K562 (cell line): ENCODE data around the gene GLI1. TPM values are rescaled to one million over a fixed set of nuclear protein-coding genes. Genes with fewer than 3 reads are reported as not detected.

ENCODE experiments used
- CTCF ChIP-seq, 3 experiments: IDR thresholded peaks in 2 of 3; conservative IDR thresholded peaks in 1 of 3; 2 replicates each; pipeline ENCODE4 v1.5.1; 2011 to 2012; ENCODE audit warnings: low read length in 3 of 3, mild to moderate bottlenecking in 3 of 3, control low read depth in 2 of 3, improper control_type of control experiment in 1 of 3, inconsistent platforms in 1 of 3, low read depth in 1 of 3, mixed read lengths in 1 of 3, moderate library complexity in 1 of 3; ENCODE audit not compliant: insufficient read depth in 2 of 3
- CUX1 ChIP-seq: fragments of 200-800 bp; sonication (Bioruptor generic); IDR thresholded peaks from 2 replicates; pipeline ENCODE4 v1.6.1; 2016; ENCODE audit warnings: missing genetic modification characterization, missing compliant biosample characterization
- ETV5 ChIP-seq: sonication (generic); formaldehyde crosslinking; IDR thresholded peaks from 2 replicates; pipeline ENCODE4 v1.4.0; 2020; ENCODE audit warnings: low read depth, mild to moderate bottlenecking, missing genetic modification reagents
- HCFC1 ChIP-seq: IDR thresholded peaks from 2 replicates; pipeline ENCODE4 v1.6.1; 2012; ENCODE audit warnings: low read depth, low read length, improper control_type of control experiment
- IRF2 ChIP-seq: sonication (generic); formaldehyde crosslinking; IDR thresholded peaks from 2 replicates; pipeline ENCODE4 v1.8.1; 2022; ENCODE audit warnings: mild to moderate bottlenecking, missing genetic modification reagents
- JUN ChIP-seq, 2 experiments: sonication (generic) in 1 of 2; formaldehyde crosslinking in 1 of 2; IDR thresholded peaks; 2 replicates each; pipeline versions ENCODE4 v1.6.1 to v1.8.0; 2012 to 2022; ENCODE audit warnings: borderline replicate concordance in 2 of 2, mild to moderate bottlenecking in 2 of 2, improper control_type of control experiment in 1 of 2, low read depth in 1 of 2, low read length in 1 of 2, missing genetic modification reagents in 1 of 2
- MAZ ChIP-seq, 2 experiments: fragments of 450-650 bp in 1 of 2; sonication (generic) in 1 of 2; formaldehyde crosslinking; IDR thresholded peaks in 1 of 2; conservative IDR thresholded peaks in 1 of 2; 2 replicates each; pipeline versions ENCODE4 v1.4.0 to v1.5.0; 2020; ENCODE audit warnings: mild to moderate bottlenecking in 1 of 2, missing genetic modification reagents in 1 of 2
- MYC ChIP-seq, 2 experiments: fragments of 250-450 bp in 1 of 2; sonication (Bioruptor Pico) in 1 of 2; IDR thresholded peaks; 2 replicates each; pipeline versions ENCODE4 v1.5.1 to v1.6.1; 2012 to 2021; ENCODE audit warnings: low read depth in 2 of 2, borderline replicate concordance in 1 of 2, improper control_type of control experiment in 1 of 2, low read length in 1 of 2, mild to moderate bottlenecking in 1 of 2, moderate library complexity in 1 of 2
- NBN ChIP-seq: fragments of 450-650 bp; IDR thresholded peaks from 2 replicates; pipeline ENCODE4 v1.6.1; 2016; ENCODE audit warnings: low read depth, mild to moderate bottlenecking
- PURB ChIP-seq: sonication (generic); formaldehyde crosslinking; IDR thresholded peaks from 2 replicates; pipeline ENCODE4 v1.9.0; 2021; ENCODE audit warnings: low read depth, mild to moderate bottlenecking, missing genetic modification reagents
- SIN3B ChIP-seq: fragments of 450-650 bp; IDR thresholded peaks from 2 replicates; pipeline ENCODE4 v1.6.1; 2017; ENCODE audit warnings: low read depth, mild to moderate bottlenecking, moderate library complexity
- TAL1 ChIP-seq: fragments of 450-650 bp; IDR thresholded peaks from 2 replicates; pipeline ENCODE4 v1.6.1; 2016; ENCODE audit warnings: mild to moderate bottlenecking
- ZBTB7A ChIP-seq: IDR thresholded peaks from 2 replicates; pipeline ENCODE4 v1.6.1; 2011; ENCODE audit warnings: low read depth, mild to moderate bottlenecking, low read length, moderate library complexity, borderline replicate concordance; ENCODE audit not compliant: control insufficient read depth
- ZC3H4 ChIP-seq: sonication (generic); formaldehyde crosslinking; IDR thresholded peaks from 2 replicates; pipeline ENCODE4 v1.9.0; 2021; ENCODE audit warnings: missing genetic modification reagents, borderline replicate concordance
- ZKSCAN8 ChIP-seq: fragments of 200-800 bp; sonication (Bioruptor generic); IDR thresholded peaks from 2 replicates; pipeline ENCODE4 v1.6.1; 2016; ENCODE audit warnings: missing genetic modification characterization, missing compliant biosample characterization
- ZNF146 ChIP-seq: IDR thresholded peaks from one replicate; pipeline ENCODE4 v1.6.1; 2018; ENCODE audit warnings: missing compliant biosample characterization; ENCODE audit not compliant: unreplicated experiment
- ZNF408 ChIP-seq: fragments of 250-450 bp; sonication (Bioruptor Pico); IDR thresholded peaks from 2 replicates; pipeline ENCODE4 v1.4.0; 2020; ENCODE audit warnings: low read depth, mild to moderate bottlenecking, moderate library complexity
- polyA plus RNA-seq, 8 experiments: library from polyadenylated mRNA; depleted of rRNA in 4 of 8; stranded (reverse) in 5 of 8; unstranded in 3 of 8; fragments of >200 nt; fragmentation: Nextera tagmentation in 2 of 8; fragmentation: Illumina TruSeq in 1 of 8; extraction: Ambion mirVana in 2 of 8; extraction: Trizol in 1 of 8; gene quantifications; 2 replicates each; pipeline versions ENCODE4 v1.2.1 to v1.2.3, GENCODE V29; 2011 to 2014; ENCODE audit warnings: inconsistent platforms in 1 of 8, missing spikeins in 1 of 8
- total RNA-seq, 7 experiments: library from RNA; depleted of rRNA in 6 of 7; stranded (reverse); fragments of >200 nt in 6 of 7; fragmentation: Illumina TruSeq in 2 of 7; extraction: Trizol in 2 of 7; gene quantifications; 2 replicates each; pipeline versions ENCODE4 v1.2.1 to v1.2.3, GENCODE V29; 2011 to 2021; ENCODE audit warnings: low replicate concordance in 1 of 7
- TF ChIP-seq, protein P1 (sequence below): fragments of 200-800 bp; sonication (Bioruptor generic); IDR thresholded peaks from 2 replicates; pipeline ENCODE4 v1.6.1; 2017; ENCODE audit warnings: missing genetic modification characterization, missing compliant biosample characterization

GLI1 gene
- total and polyA plus RNA-seq, 9 of the 15 experiments (the other 6 are each of a cell fraction or from before 2014, with no cell fraction given), result 0.24 to 3.7 (median 0.61) TPM

- peak; percentile 95 to 98 (median 96) for TF ChIP-seq CTCF (IDR thresholded peaks at IDR 0.05 in 2 of 3, conservative IDR thresholded peaks at IDR 0.05 in 1 of 3; ENCODE audit: insufficient read depth in 2 of 3, low read depth in 1 of 3, low read length in 3 of 3)
- TF ChIP-seq ETV5 (CRISPR knock-in tag), result no peak
- TF ChIP-seq SIN3B, result no peak
- TF ChIP-seq ZNF408 (CRISPR knock-in tag), result no peak
- TF ChIP-seq TAL1, result no peak
- TF ChIP-seq ZKSCAN8 (CRISPR knock-in tag), result no peak
- no peak for TF ChIP-seq CUX1 (CRISPR knock-in tag)
- TF ChIP-seq JUN (IDR thresholded peaks at IDR 0.05; ENCODE audit: borderline replicate concordance, low read depth, low read length), result 0 out of 2 replicates have a peak, but pooled peaks have one; percentile 8
- no peak for TF ChIP-seq JUN (CRISPR knock-in tag; IDR thresholded peaks at IDR 0.05; ENCODE audit: borderline replicate concordance)
- TF ChIP-seq ZNF146 (CRISPR knock-in tag), result no peak
- peak; percentile 57; the same call in 1 of the 2 replicates for TF ChIP-seq MYC (IDR thresholded peaks at IDR 0.05; ENCODE audit: low read depth, low read length)
- 0 out of 2 replicates have a peak, but pooled peaks have one; percentile 15 for TF ChIP-seq MYC (CRISPR knock-in tag; IDR thresholded peaks at IDR 0.05; ENCODE audit: borderline replicate concordance, low read depth)
- peak; percentile 52; the same call in 1 of the 2 replicates for TF ChIP-seq NBN
- TF ChIP-seq IRF2 (CRISPR knock-in tag), result no peak
- peak; percentile 21; the same call in 1 of the 2 replicates for TF ChIP-seq HCFC1
- TF ChIP-seq, protein P1, sequence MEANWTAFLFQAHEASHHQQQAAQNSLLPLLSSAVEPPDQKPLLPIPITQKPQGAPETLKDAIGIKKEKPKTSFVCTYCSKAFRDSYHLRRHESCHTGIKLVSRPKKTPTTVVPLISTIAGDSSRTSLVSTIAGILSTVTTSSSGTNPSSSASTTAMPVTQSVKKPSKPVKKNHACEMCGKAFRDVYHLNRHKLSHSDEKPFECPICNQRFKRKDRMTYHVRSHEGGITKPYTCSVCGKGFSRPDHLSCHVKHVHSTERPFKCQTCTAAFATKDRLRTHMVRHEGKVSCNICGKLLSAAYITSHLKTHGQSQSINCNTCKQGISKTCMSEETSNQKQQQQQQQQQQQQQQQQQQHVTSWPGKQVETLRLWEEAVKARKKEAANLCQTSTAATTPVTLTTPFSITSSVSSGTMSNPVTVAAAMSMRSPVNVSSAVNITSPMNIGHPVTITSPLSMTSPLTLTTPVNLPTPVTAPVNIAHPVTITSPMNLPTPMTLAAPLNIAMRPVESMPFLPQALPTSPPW (CRISPR knock-in tag), result peak; percentile 46
- TF ChIP-seq PURB (CRISPR knock-in tag), result 0 out of 2 replicates have a peak, but pooled peaks have one; percentile 39
- TF ChIP-seq ZC3H4 (CRISPR knock-in tag), result no peak
- 0 out of 2 replicates have a peak, but pooled peaks have one; percentile 3 for TF ChIP-seq ZBTB7A
- peak in 1 of 2 experiments; percentile 69; a peak in 2 of 4 replicates for TF ChIP-seq MAZ (CRISPR knock-in tag; conservative IDR thresholded peaks at IDR 0.05 in 1 of 2, IDR thresholded peaks at IDR 0.05 in 1 of 2)
Measured at GRCh38 chr12:57452937-57453509, 6.6 kb upstream of the GLI1 start (continued).
